GM12891 (cell line): ENCODE measurements around the gene POU2F1.

ENCODE experiments used
- PAX5 ChIP-seq: IDR thresholded peaks from 2 replicates; pipeline ENCODE4 v1.6.1; 2011; ENCODE audit warnings: low read length, moderate library complexity, mild to moderate bottlenecking; ENCODE audit not compliant: insufficient read depth, severe bottlenecking
- POLR2A ChIP-seq: IDR thresholded peaks from 2 replicates; pipeline ENCODE4 v1.6.1; 2011; ENCODE audit warnings: low read depth, low read length, control low read depth
- POLR2AphosphoS5 ChIP-seq: IDR thresholded peaks from 2 replicates; pipeline ENCODE4 v1.6.1; 2011; ENCODE audit warnings: low read depth, low read length, control low read depth
- TAF1 ChIP-seq: IDR thresholded peaks from 2 replicates; pipeline ENCODE4 v1.6.1; 2011; ENCODE audit warnings: low read depth, low read length, control low read depth

- TF ChIP-seq TAF1 (no peak), POLR2A (no peak), POLR2AphosphoS5 (no peak), PAX5 (no peak)
Observed at GRCh38 chr1:167362638-167363037, 142.0 kb downstream of the POU2F1 start.
